K562 (cell line): ENCODE measurements around the gene DNAJC11. TPM values are rescaled to one million over a fixed set of nuclear protein-coding genes. Genes with fewer than 3 reads are reported as not detected.

ENCODE experiments used
- ATAC-seq: fragments of 200-7000 bp; cut with Tn5 transposase; 3 replicates; pipeline ENCODE4 v1.9.1; 2020; ENCODE audit warnings: moderate library complexity
- BruUV-seq: library from RNA; stranded (reverse); fragments of 400-500 nt; replicated peaks from 2 replicates; lab custom pipeline; 2021; lab: Mats Ljungman, UMichigan
- CTCF ChIA-PET: fragments of 300-600 bp; formaldehyde crosslinking; extraction: SDS; loops from one replicate; lab custom pipeline; 2021; ENCODE audit warnings: low intra/inter-chr PET ratio; lab: Yijun Ruan, JAX
- POLR2A ChIA-PET: fragments of 300-600, 350-650 bp; sonication (Branson Sonifier 250); formaldehyde crosslinking; extraction: SDS; loops from one replicate; lab custom pipeline; 2021; ENCODE audit warnings: antibody characterized with exemption, inconsistent platforms; lab: Yijun Ruan, JAX
- DNase-seq, 4 experiments: peaks; one replicate each; pipeline versions ENCODE4 v3.0.0 to v3.0.0-alpha.2; 2011 to 2018; ENCODE audit warnings: low spot score in 3 of 4, mixed read lengths in 3 of 4; ENCODE audit errors: extremely low read depth in 1 of 4
- FAIRE-seq: peaks from 2 replicates; lab custom pipeline; 2011; peaks lifted over from hg19 to GRCh38; lab: Jason Lieb, UNC
- H2AFZ ChIP-seq: 2 replicates; pipeline ENCODE4 v1.6.0; 2011; ENCODE audit warnings: low read depth, low read length, control low read depth, inconsistent platforms
- H3K27ac ChIP-seq: fragments of 200-600 bp; 3 replicates; pipeline ENCODE4 v1.8.0; 2011; ENCODE audit warnings: low read depth, mild to moderate bottlenecking, control low read depth, inconsistent platforms, low read length, moderate library complexity, mixed read lengths; ENCODE audit errors: extremely low read depth
- H3K27me3 ChIP-seq, 2 experiments: fragments of 300-600 bp in 1 of 2; 2 replicates in 1 of 2; 3 replicates in 1 of 2; pipeline versions ENCODE4 v1.6.0 to v1.8.0; 2011; ENCODE audit warnings: inconsistent platforms in 2 of 2, low read length in 2 of 2, mild to moderate bottlenecking in 1 of 2, mixed read lengths in 1 of 2, moderate library complexity in 1 of 2; ENCODE audit not compliant: control insufficient read depth in 2 of 2, insufficient read depth in 2 of 2
- H3K36me3 ChIP-seq: fragments of 300-600 bp; 3 replicates; pipeline ENCODE4 v1.8.0; 2011; ENCODE audit warnings: mild to moderate bottlenecking, low read length, inconsistent platforms; ENCODE audit not compliant: control insufficient read depth, insufficient read depth
- H3K4me1 ChIP-seq, 2 experiments: fragments of 200-600 bp in 1 of 2; replicated peaks in 1 of 2; 2 replicates in 1 of 2; 3 replicates in 1 of 2; pipeline versions ENCODE4 v1.5.1 to v1.8.0; 2011; ENCODE audit warnings: inconsistent platforms in 2 of 2, low read length in 2 of 2, mild to moderate bottlenecking in 1 of 2, mixed read lengths in 1 of 2, moderate library complexity in 1 of 2; ENCODE audit not compliant: control insufficient read depth in 2 of 2, insufficient read depth in 2 of 2
- H3K4me2 ChIP-seq: 2 replicates; pipeline ENCODE4 v1.6.1; 2011; ENCODE audit warnings: low read length, control low read depth, inconsistent platforms, mixed read lengths; ENCODE audit not compliant: insufficient read depth
- H3K4me3 ChIP-seq: fragments of 200-600 bp; sonication (generic), shearing (Covaris generic); 2 replicates; pipeline ENCODE4 v1.5.1; 2016; ENCODE audit warnings: control low read depth, inconsistent platforms
- H3K79me2 ChIP-seq: fragments of 200-600 bp; 3 replicates; pipeline ENCODE4 v1.8.0; 2011; ENCODE audit warnings: low read length, inconsistent platforms; ENCODE audit not compliant: control insufficient read depth, insufficient read depth
- H3K9ac ChIP-seq, 2 experiments: 2 replicates each; pipeline versions ENCODE4 v1.6.0 to v1.6.1; 2011; ENCODE audit warnings: low read depth in 2 of 2, low read length in 2 of 2, control low read depth in 1 of 2, inconsistent platforms in 1 of 2, mild to moderate bottlenecking in 1 of 2, mixed read lengths in 1 of 2; ENCODE audit not compliant: insufficient read depth in 1 of 2
- H3K9me1 ChIP-seq: one replicate; pipeline ENCODE4 v1.6.0; 2011; ENCODE audit warnings: inconsistent platforms, mild to moderate bottlenecking, low read length, moderate library complexity; ENCODE audit not compliant: control insufficient read depth, insufficient read depth
- H3K9me3 ChIP-seq: replicated peaks from 2 replicates; pipeline ENCODE4 v1.5.1; 2011; ENCODE audit warnings: low read depth, low read length, inconsistent platforms; ENCODE audit not compliant: control insufficient read depth, insufficient read depth
- H4K20me1 ChIP-seq: replicated peaks from 2 replicates; pipeline ENCODE4 v1.6.1; 2011; ENCODE audit warnings: low read length, inconsistent platforms, mixed read lengths; ENCODE audit not compliant: control insufficient read depth, insufficient read depth
- MYNN ChIP-seq, 2 experiments: sonication (generic); formaldehyde crosslinking in 1 of 2; IDR thresholded peaks; 2 replicates each; pipeline versions ENCODE4 v1.5.0 to v1.6.1; 2016 to 2020; ENCODE audit warnings: antibody characterized with exemption in 1 of 2, missing genetic modification reagents in 1 of 2
- POLR2G ChIP-seq: fragments of 200-400 bp; formaldehyde crosslinking; IDR thresholded peaks from 2 replicates; pipeline ENCODE4 v1.6.1; 2017; ENCODE audit warnings: low read depth, mild to moderate bottlenecking, antibody characterized with exemption, low read length, moderate library complexity
- RBFOX2 ChIP-seq: fragments of 200-400 bp; formaldehyde crosslinking; IDR thresholded peaks from 2 replicates; pipeline ENCODE4 v1.6.1; 2017; ENCODE audit warnings: low read depth, mild to moderate bottlenecking, low read length, moderate library complexity
- SMARCA5 ChIP-seq: fragments of 450-650 bp; IDR thresholded peaks from 2 replicates; pipeline ENCODE4 v1.6.1; 2016
- SUPT5H ChIP-seq: fragments of 450-650 bp; IDR thresholded peaks from 2 replicates; pipeline ENCODE4 v1.6.1; 2016
- ZBTB33 ChIP-seq: sonication (generic); formaldehyde crosslinking; IDR thresholded peaks from 2 replicates; pipeline ENCODE4 v1.8.1; 2023; ENCODE audit warnings: mild to moderate bottlenecking, missing genetic modification reagents
- ZKSCAN1 ChIP-seq: fragments of 150-350 bp; IDR thresholded peaks from 2 replicates; pipeline ENCODE4 v1.6.1; 2016; ENCODE audit warnings: low read depth, low read length
- WGBS: fragments of 100-300 bp; shearing (Covaris generic); methylation state at CpG from one replicate; pipeline ENCODE4 v1.1.6; 2016; ENCODE audit warnings: low coverage, mixed read lengths; ENCODE audit not compliant: insufficient coverage; ENCODE audit errors: missing lambda C conversion rate; 5-methylcytosine and 5-hydroxymethylcytosine counted together
- in situ Hi-C: fragments of 300-500 bp; cut with MboI; formaldehyde crosslinking; loops from 4 replicates; pipeline ENCODE4 v1.15.0; 2018; ENCODE audit warnings: inconsistent platforms, mixed read lengths
- intact Hi-C: fragments of 100-400 bp; cut with micrococcal nuclease; formaldehyde crosslinking; loops from 2 replicates; pipeline ENCODE4 v1.14.2; 2022
- polyA plus RNA-seq, 8 experiments: library from polyadenylated mRNA; depleted of rRNA in 4 of 8; stranded (reverse) in 5 of 8; unstranded in 3 of 8; fragments of >200 nt; fragmentation: Nextera tagmentation in 2 of 8; fragmentation: Illumina TruSeq in 1 of 8; extraction: Ambion mirVana in 2 of 8; extraction: Trizol in 1 of 8; gene quantifications; 2 replicates each; pipeline versions ENCODE4 v1.2.1 to v1.2.3, GENCODE V29; 2011 to 2014; ENCODE audit warnings: inconsistent platforms in 1 of 8, missing spikeins in 1 of 8
- total RNA-seq, 7 experiments: library from RNA; depleted of rRNA in 6 of 7; stranded (reverse); fragments of >200 nt in 6 of 7; fragmentation: Illumina TruSeq in 2 of 7; extraction: Trizol in 2 of 7; gene quantifications; 2 replicates each; pipeline versions ENCODE4 v1.2.1 to v1.2.3, GENCODE V29; 2011 to 2021; ENCODE audit warnings: low replicate concordance in 1 of 7

The DNAJC11 gene
- total and polyA plus RNA-seq, 9 of the 15 experiments (the other 6 are each of a cell fraction or from before 2014, with no cell fraction given): 14.1 to 123 (median 76.6) TPM

GRCh38 chr1:6588128-6588892, 113.3 kb downstream of the DNAJC11 start:
- WGBS: 81% methylated on average over 25 of the region's 25 CpGs

More at GRCh38 chr1:6588128-6588892, 113.3 kb downstream of the DNAJC11 start:
- Histone ChIP-seq H4K20me1 (peaks cover 36% of the 10 kb centered on the region), H3K9me1 (peaks cover 23% of the 10 kb centered on the region), H3K27ac (no peak overlapping the region), H3K4me1 (peaks cover 16 to 62% of the 10 kb centered on the region in 2 experiments; a peak in 4 of 5 replicates), H3K36me3 (peaks cover 84% of the 10 kb centered on the region; the same call in 2 of the 3 replicates), H2AFZ (no peak overlapping the region), H3K27me3 (no peaks in the 10 kb centered on the region), H3K9ac (peak overlapping the region in 1 of 2 experiments; percentile 70; a peak in 1 of 4 replicates), H3K9me3 (no peaks in the 10 kb centered on the region), H3K4me2 (no peak overlapping the region), H3K79me2 (peaks cover 13% of the 10 kb centered on the region; the same call in 2 of the 3 replicates), H3K4me3 (no peak overlapping the region)
- ChIA-PET POLR2A (interaction anchor here (0.6 to 13.4 kb wide), 9 partner anchors 8 to 126 kb away, joined by 3 to 221 read pairs (median 4); partner anchors contain the start of genes KLHL21 and ZBTB48), CTCF (no interaction called here)
- intact Hi-C loops: no loop called here
- no TSS peak for BruUV-seq
- in situ Hi-C loops: no loop called here
- no peak for ATAC-seq
- TF ChIP-seq SUPT5H: 0 out of 2 replicates have a peak, but pooled peaks have one; percentile 6
- TF ChIP-seq POLR2G: peak; percentile 75
- TF ChIP-seq MYNN (IDR thresholded peaks at IDR 0.05): no peak
- TF ChIP-seq MYNN (CRISPR knock-in tag; IDR thresholded peaks at IDR 0.05): no peak
- 0 out of 2 replicates have a peak, but pooled peaks have one; percentile 27 for TF ChIP-seq ZBTB33
- peak; percentile 63 for TF ChIP-seq RBFOX2
- TF ChIP-seq SMARCA5: no peak
- peak; percentile 37 for TF ChIP-seq ZKSCAN1
- FAIRE-seq: no peak
- no peak for DNase-seq
